AG04449 (cell line): ENCODE results near the gene DAPK2.

Experiments
- CTCF ChIA-PET: fragments of 350-600 bp; formaldehyde crosslinking; extraction: SDS; loops from one replicate; lab custom pipeline; 2021; ENCODE audit warnings: antibody characterized with exemption; lab: Yijun Ruan, JAX
- POLR2A ChIA-PET: fragments of 400-600, 350-600 bp; formaldehyde crosslinking; extraction: SDS; loops from one replicate; lab custom pipeline; 2020; ENCODE audit warnings: antibody characterized with exemption, inconsistent platforms; lab: Yijun Ruan, JAX
- DNase-seq: peaks from one replicate; pipeline ENCODE4 v3.0.0-alpha.2; 2010; ENCODE audit warnings: low read depth, low spot score
- H3K4me3 ChIP-seq: 2 replicates; pipeline ENCODE4 v1.5.1; 2011; ENCODE audit warnings: low read depth, mild to moderate bottlenecking, control low read depth, low read length
- TF ChIP-seq, protein P1 (sequence below): IDR thresholded peaks from one replicate; pipeline ENCODE4 v1.5.1; 2011; ENCODE audit warnings: mild to moderate bottlenecking, moderate library complexity, low read length, control low read depth, inconsistent platforms; ENCODE audit not compliant: insufficient read depth; ENCODE audit errors: missing control alignments

DAPK2 gene

GRCh38 chr15:63884953-63885352 is 161.3 kb downstream of the DAPK2 start:
- TF ChIP-seq, protein P1, sequence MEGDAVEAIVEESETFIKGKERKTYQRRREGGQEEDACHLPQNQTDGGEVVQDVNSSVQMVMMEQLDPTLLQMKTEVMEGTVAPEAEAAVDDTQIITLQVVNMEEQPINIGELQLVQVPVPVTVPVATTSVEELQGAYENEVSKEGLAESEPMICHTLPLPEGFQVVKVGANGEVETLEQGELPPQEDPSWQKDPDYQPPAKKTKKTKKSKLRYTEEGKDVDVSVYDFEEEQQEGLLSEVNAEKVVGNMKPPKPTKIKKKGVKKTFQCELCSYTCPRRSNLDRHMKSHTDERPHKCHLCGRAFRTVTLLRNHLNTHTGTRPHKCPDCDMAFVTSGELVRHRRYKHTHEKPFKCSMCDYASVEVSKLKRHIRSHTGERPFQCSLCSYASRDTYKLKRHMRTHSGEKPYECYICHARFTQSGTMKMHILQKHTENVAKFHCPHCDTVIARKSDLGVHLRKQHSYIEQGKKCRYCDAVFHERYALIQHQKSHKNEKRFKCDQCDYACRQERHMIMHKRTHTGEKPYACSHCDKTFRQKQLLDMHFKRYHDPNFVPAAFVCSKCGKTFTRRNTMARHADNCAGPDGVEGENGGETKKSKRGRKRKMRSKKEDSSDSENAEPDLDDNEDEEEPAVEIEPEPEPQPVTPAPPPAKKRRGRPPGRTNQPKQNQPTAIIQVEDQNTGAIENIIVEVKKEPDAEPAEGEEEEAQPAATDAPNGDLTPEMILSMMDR, result no peak
- DNase-seq, result no peak
- no peak overlapping the region for H3K4me3 ChIP-seq
- CTCF ChIA-PET, result interaction anchor here (1.5 to 2.4 kb wide), 2 partner anchors 28 to 132 kb away, joined by 3 to 11 read pairs; no protein-coding TSS in a partner anchor
- POLR2A ChIA-PET, result no interaction called here

DNA sequence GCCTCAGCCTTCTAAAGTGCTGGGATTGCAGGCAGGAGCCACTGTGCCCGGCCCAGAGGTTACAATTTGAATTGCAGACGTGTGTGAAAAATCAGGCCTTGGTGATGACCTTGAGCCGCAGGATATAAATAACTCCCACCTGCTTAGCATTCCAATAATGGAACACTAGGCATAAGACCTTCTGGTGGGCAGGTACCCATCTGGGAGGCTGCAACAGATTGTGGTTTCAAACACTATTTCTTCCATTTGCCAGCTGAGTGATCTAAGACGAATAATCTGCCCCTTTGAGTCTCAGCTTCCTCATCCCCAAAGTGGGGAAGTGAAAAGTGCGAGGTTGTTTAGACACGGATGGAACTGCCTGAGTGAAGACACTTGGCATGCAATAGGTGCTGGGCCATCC is 164.9 kb downstream of the DAPK2 start:
- ChIA-PET POLR2A (no interaction called here), CTCF (interaction anchor here (1.0 to 3.7 kb wide), 2 partner anchors 10 to 129 kb away, joined by 4 to 30 read pairs; no protein-coding TSS in a partner anchor)
- TF ChIP-seq, protein P1, result no peak
- H3K4me3 ChIP-seq, result no peak overlapping the region
- no peak for DNase-seq

- no peak for DNase-seq
- TF ChIP-seq, protein P1, result no peak
- POLR2A ChIA-PET, result no interaction called here
- no peak overlapping the region for H3K4me3 ChIP-seq
- CTCF ChIA-PET, result interaction anchor here (1.0 to 3.7 kb wide), 4 partner anchors 10 to 187 kb away, joined by 3 to 30 read pairs (median 4); no protein-coding TSS in a partner anchor
Measured at GRCh38 chr15:63880744-63881143, 165.5 kb downstream of the DAPK2 start.

DNA sequence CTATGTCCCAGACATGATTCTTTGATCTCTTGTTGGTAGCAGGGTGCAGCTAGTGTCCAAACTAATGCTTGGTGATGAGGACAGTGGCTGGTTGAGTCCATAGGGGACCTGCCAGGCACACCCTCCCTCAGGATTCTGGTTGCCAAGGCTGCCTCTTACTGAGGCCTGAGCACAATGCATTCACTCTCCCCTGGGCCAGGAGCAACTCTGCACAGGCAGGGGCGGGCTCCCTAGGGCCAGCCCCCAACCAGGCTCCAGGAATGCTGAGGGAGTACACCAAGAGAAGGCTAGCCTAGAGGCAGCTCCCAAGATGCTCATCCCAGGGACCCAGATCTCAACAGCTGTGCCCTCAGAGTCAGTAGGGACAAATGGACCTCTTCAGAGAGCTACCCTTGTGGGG is 166.3 kb downstream of the DAPK2 start:
- H3K4me3 ChIP-seq, result no peak overlapping the region
- CTCF ChIA-PET, result interaction anchor here (1.3 to 3.7 kb wide), 4 partner anchors 11 to 187 kb away, joined by 3 to 30 read pairs (median 5); no protein-coding TSS in a partner anchor
- TF ChIP-seq, protein P1, result no peak
- POLR2A ChIA-PET, result no interaction called here
- DNase-seq, result no peak

- TF ChIP-seq, protein P1, result no peak
Measured at GRCh38 chr15:63879211-63879610, 167.1 kb downstream of the DAPK2 start.

DNA sequence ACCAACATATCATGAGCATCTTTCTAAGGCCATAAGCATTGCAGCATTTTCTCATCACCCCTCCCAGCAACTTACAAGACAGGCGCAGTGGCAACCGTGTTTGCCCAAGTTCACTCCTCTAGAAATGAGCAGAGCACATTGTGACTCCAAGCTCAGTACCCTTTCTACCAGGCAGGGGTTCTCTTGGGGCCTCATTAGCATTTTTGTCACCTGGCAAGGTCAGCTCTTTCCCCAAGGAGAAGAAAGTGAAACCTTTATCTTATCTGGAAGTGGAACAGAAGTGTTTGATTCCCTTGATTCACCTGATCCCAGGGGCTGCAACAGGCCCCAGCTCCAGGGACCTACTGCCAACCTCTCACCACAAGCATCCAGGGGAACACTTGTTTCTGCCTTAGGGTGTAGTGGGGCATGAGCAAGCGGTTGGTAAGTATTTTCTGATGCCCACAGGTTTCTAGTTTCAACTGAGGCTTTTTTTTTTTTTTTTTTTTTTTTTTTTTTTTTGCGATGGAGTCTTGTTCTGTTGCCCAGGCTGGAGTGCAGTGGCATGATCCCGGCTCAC is 168.5 kb downstream of the DAPK2 start:
- ChIA-PET POLR2A (no interaction called here), CTCF (interaction anchor here (1.1 to 2.3 kb wide), 2 partner anchors 12 to 14 kb away, joined by 6 to 13 read pairs; no protein-coding TSS in a partner anchor)
- no peak overlapping the region for H3K4me3 ChIP-seq
- TF ChIP-seq, protein P1, result no peak
- DNase-seq, result no peak

More at GRCh38 chr15:63879211-63879610, 167.1 kb downstream of the DAPK2 start:
- no peak overlapping the region for H3K4me3 ChIP-seq
- ChIA-PET CTCF (interaction anchor here (2.3 kb wide), 1 partner anchor 13 kb away, joined by 6 read pairs; no protein-coding TSS in a partner anchor), POLR2A (no interaction called here)
- no peak for DNase-seq
